K562 (cell line): ENCODE results near the gene PDZD2. TPM values are rescaled to one million over a fixed set of nuclear protein-coding genes. Genes with fewer than 3 reads are reported as not detected.

Experiments
- ATAC-seq: fragments of 200-7000 bp; cut with Tn5 transposase; 3 replicates; pipeline ENCODE4 v1.9.1; 2020; ENCODE audit warnings: moderate library complexity
- BruUV-seq: library from RNA; stranded (reverse); fragments of 400-500 nt; replicated peaks from 2 replicates; lab custom pipeline; 2021; lab: Mats Ljungman, UMichigan
- CTCF ChIA-PET: fragments of 300-600 bp; formaldehyde crosslinking; extraction: SDS; loops from one replicate; lab custom pipeline; 2021; ENCODE audit warnings: low intra/inter-chr PET ratio; lab: Yijun Ruan, JAX
- POLR2A ChIA-PET: fragments of 300-600, 350-650 bp; sonication (Branson Sonifier 250); formaldehyde crosslinking; extraction: SDS; loops from one replicate; lab custom pipeline; 2021; ENCODE audit warnings: antibody characterized with exemption, inconsistent platforms; lab: Yijun Ruan, JAX
- DNase-seq, 4 experiments: peaks; one replicate each; pipeline versions ENCODE4 v3.0.0 to v3.0.0-alpha.2; 2011 to 2018; ENCODE audit warnings: low spot score in 3 of 4, mixed read lengths in 3 of 4; ENCODE audit errors: extremely low read depth in 1 of 4
- FAIRE-seq: peaks from 2 replicates; lab custom pipeline; 2011; peaks lifted over from hg19 to GRCh38; lab: Jason Lieb, UNC
- H2AFZ ChIP-seq: 2 replicates; pipeline ENCODE4 v1.6.0; 2011; ENCODE audit warnings: low read depth, low read length, control low read depth, inconsistent platforms
- H3K27ac ChIP-seq: fragments of 200-600 bp; 3 replicates; pipeline ENCODE4 v1.8.0; 2011; ENCODE audit warnings: low read depth, mild to moderate bottlenecking, control low read depth, inconsistent platforms, low read length, moderate library complexity, mixed read lengths; ENCODE audit errors: extremely low read depth
- H3K27me3 ChIP-seq, 2 experiments: fragments of 300-600 bp in 1 of 2; 2 replicates in 1 of 2; 3 replicates in 1 of 2; pipeline versions ENCODE4 v1.6.0 to v1.8.0; 2011; ENCODE audit warnings: inconsistent platforms in 2 of 2, low read length in 2 of 2, mild to moderate bottlenecking in 1 of 2, mixed read lengths in 1 of 2, moderate library complexity in 1 of 2; ENCODE audit not compliant: control insufficient read depth in 2 of 2, insufficient read depth in 2 of 2
- H3K36me3 ChIP-seq: fragments of 300-600 bp; 3 replicates; pipeline ENCODE4 v1.8.0; 2011; ENCODE audit warnings: mild to moderate bottlenecking, low read length, inconsistent platforms; ENCODE audit not compliant: control insufficient read depth, insufficient read depth
- H3K4me1 ChIP-seq, 2 experiments: fragments of 200-600 bp in 1 of 2; replicated peaks in 1 of 2; 2 replicates in 1 of 2; 3 replicates in 1 of 2; pipeline versions ENCODE4 v1.5.1 to v1.8.0; 2011; ENCODE audit warnings: inconsistent platforms in 2 of 2, low read length in 2 of 2, mild to moderate bottlenecking in 1 of 2, mixed read lengths in 1 of 2, moderate library complexity in 1 of 2; ENCODE audit not compliant: control insufficient read depth in 2 of 2, insufficient read depth in 2 of 2
- H3K4me2 ChIP-seq: 2 replicates; pipeline ENCODE4 v1.6.1; 2011; ENCODE audit warnings: low read length, control low read depth, inconsistent platforms, mixed read lengths; ENCODE audit not compliant: insufficient read depth
- H3K4me3 ChIP-seq: fragments of 200-600 bp; sonication (generic), shearing (Covaris generic); 2 replicates; pipeline ENCODE4 v1.5.1; 2016; ENCODE audit warnings: control low read depth, inconsistent platforms
- H3K79me2 ChIP-seq: fragments of 200-600 bp; 3 replicates; pipeline ENCODE4 v1.8.0; 2011; ENCODE audit warnings: low read length, inconsistent platforms; ENCODE audit not compliant: control insufficient read depth, insufficient read depth
- H3K9ac ChIP-seq, 2 experiments: 2 replicates each; pipeline versions ENCODE4 v1.6.0 to v1.6.1; 2011; ENCODE audit warnings: low read depth in 2 of 2, low read length in 2 of 2, control low read depth in 1 of 2, inconsistent platforms in 1 of 2, mild to moderate bottlenecking in 1 of 2, mixed read lengths in 1 of 2; ENCODE audit not compliant: insufficient read depth in 1 of 2
- H3K9me1 ChIP-seq: one replicate; pipeline ENCODE4 v1.6.0; 2011; ENCODE audit warnings: inconsistent platforms, mild to moderate bottlenecking, low read length, moderate library complexity; ENCODE audit not compliant: control insufficient read depth, insufficient read depth
- H3K9me3 ChIP-seq: replicated peaks from 2 replicates; pipeline ENCODE4 v1.5.1; 2011; ENCODE audit warnings: low read depth, low read length, inconsistent platforms; ENCODE audit not compliant: control insufficient read depth, insufficient read depth
- H4K20me1 ChIP-seq: replicated peaks from 2 replicates; pipeline ENCODE4 v1.6.1; 2011; ENCODE audit warnings: low read length, inconsistent platforms, mixed read lengths; ENCODE audit not compliant: control insufficient read depth, insufficient read depth
- ASH1L ChIP-seq: fragments of 450-650 bp; IDR thresholded peaks from 2 replicates; pipeline ENCODE4 v1.6.1; 2018; ENCODE audit warnings: borderline replicate concordance, mild to moderate bottlenecking, low read depth; ENCODE audit not compliant: partially characterized antibody
- BDP1 ChIP-seq: IDR thresholded peaks from 3 replicates; pipeline ENCODE4 v1.6.1; 2011; ENCODE audit not compliant: insufficient read length, insufficient read depth
- BMI1 ChIP-seq: fragments of 150-350 bp; IDR thresholded peaks from 2 replicates; pipeline ENCODE4 v1.6.1; 2014; ENCODE audit warnings: low read length
- ELK1 ChIP-seq: sonication (generic); formaldehyde crosslinking; IDR thresholded peaks from 2 replicates; pipeline ENCODE4 v1.8.1; 2022; ENCODE audit warnings: missing genetic modification reagents
- GTF2E2 ChIP-seq: fragments of 200-800 bp; sonication (Bioruptor generic); IDR thresholded peaks from 2 replicates; pipeline ENCODE4 v1.6.1; 2016; ENCODE audit warnings: missing genetic modification characterization, missing compliant biosample characterization
- KLF1 ChIP-seq: fragments of 450-650 bp; IDR thresholded peaks from 2 replicates; pipeline ENCODE4 v1.6.1; 2016; ENCODE audit warnings: missing genetic modification characterization, missing compliant biosample characterization
- NCOA4 ChIP-seq: fragments of 450-650 bp; IDR thresholded peaks from 2 replicates; pipeline ENCODE4 v1.6.1; 2018; ENCODE audit warnings: mild to moderate bottlenecking; ENCODE audit not compliant: partially characterized antibody
- NFE2 ChIP-seq: IDR thresholded peaks from 2 replicates; pipeline ENCODE4 v1.6.1; 2014; ENCODE audit warnings: antibody characterized with exemption, low read depth
- RCOR1 ChIP-seq, 2 experiments: IDR thresholded peaks; 2 replicates each; pipeline ENCODE4 v1.6.1; 2012; ENCODE audit warnings: low read depth in 2 of 2, low read length in 2 of 2, borderline replicate concordance in 1 of 2, improper control_type of control experiment in 1 of 2
- SIN3B ChIP-seq: fragments of 450-650 bp; IDR thresholded peaks from 2 replicates; pipeline ENCODE4 v1.6.1; 2017; ENCODE audit warnings: low read depth, mild to moderate bottlenecking, moderate library complexity
- TAF7 ChIP-seq: fragments of 450-650 bp; IDR thresholded peaks from 2 replicates; pipeline ENCODE4 v1.6.1; 2016; ENCODE audit warnings: missing genetic modification characterization, missing compliant biosample characterization
- TEAD2 ChIP-seq: fragments of 450-650 bp; IDR thresholded peaks from 2 replicates; pipeline ENCODE4 v1.6.1; 2016; ENCODE audit warnings: missing genetic modification characterization, control low read depth, missing compliant biosample characterization
- WGBS: fragments of 100-300 bp; shearing (Covaris generic); methylation state at CpG from one replicate; pipeline ENCODE4 v1.1.6; 2016; ENCODE audit warnings: low coverage, mixed read lengths; ENCODE audit not compliant: insufficient coverage; ENCODE audit errors: missing lambda C conversion rate; 5-methylcytosine and 5-hydroxymethylcytosine counted together
- in situ Hi-C: fragments of 300-500 bp; cut with MboI; formaldehyde crosslinking; loops from 4 replicates; pipeline ENCODE4 v1.15.0; 2018; ENCODE audit warnings: inconsistent platforms, mixed read lengths
- intact Hi-C: fragments of 100-400 bp; cut with micrococcal nuclease; formaldehyde crosslinking; loops from 2 replicates; pipeline ENCODE4 v1.14.2; 2022
- polyA plus RNA-seq, 8 experiments: library from polyadenylated mRNA; depleted of rRNA in 4 of 8; stranded (reverse) in 5 of 8; unstranded in 3 of 8; fragments of >200 nt; fragmentation: Nextera tagmentation in 2 of 8; fragmentation: Illumina TruSeq in 1 of 8; extraction: Ambion mirVana in 2 of 8; extraction: Trizol in 1 of 8; gene quantifications; 2 replicates each; pipeline versions ENCODE4 v1.2.1 to v1.2.3, GENCODE V29; 2011 to 2014; ENCODE audit warnings: inconsistent platforms in 1 of 8, missing spikeins in 1 of 8
- total RNA-seq, 7 experiments: library from RNA; depleted of rRNA in 6 of 7; stranded (reverse); fragments of >200 nt in 6 of 7; fragmentation: Illumina TruSeq in 2 of 7; extraction: Trizol in 2 of 7; gene quantifications; 2 replicates each; pipeline versions ENCODE4 v1.2.1 to v1.2.3, GENCODE V29; 2011 to 2021; ENCODE audit warnings: low replicate concordance in 1 of 7

Gene PDZD2
- total and polyA plus RNA-seq, 9 of the 15 experiments (the other 6 are each of a cell fraction or from before 2014, with no cell fraction given) = 0.02 to 0.08 (median 0.04) TPM; not detected in 6

GRCh38 chr5:32051796-32052195 is 412.9 kb downstream of the PDZD2 start:
- Histone ChIP-seq H3K4me1 (no peaks in the 10 kb centered on the region), H3K9ac (no peak overlapping the region), H3K27ac (no peak overlapping the region), H3K9me1 (no peaks in the 10 kb centered on the region), H4K20me1 (no peaks in the 10 kb centered on the region), H3K27me3 (peaks cover 24 to 29% of the 10 kb centered on the region in 2 experiments), H3K36me3 (no peaks in the 10 kb centered on the region), H2AFZ (no peak overlapping the region), H3K4me3 (no peak overlapping the region), H3K9me3 (no peaks in the 10 kb centered on the region), H3K79me2 (no peaks in the 10 kb centered on the region), H3K4me2 (no peak overlapping the region)
- no TSS peak for BruUV-seq
- CTCF ChIA-PET = no interaction called here
- POLR2A ChIA-PET = no interaction called here
- DNase-seq = no peak
- 4% methylated on average over 5 of the region's 5 CpGs for WGBS
- no peak for ATAC-seq
- no peak for FAIRE-seq
- in situ Hi-C loops = no loop called here
- no peak for TF ChIP-seq NCOA4
- no peak for TF ChIP-seq ASH1L
- no peak for TF ChIP-seq NFE2
- TF ChIP-seq BDP1 = no peak
- no peak for TF ChIP-seq TEAD2 (tag)
- TF ChIP-seq KLF1 (tag) = no peak
- no peak for TF ChIP-seq BMI1
- TF ChIP-seq TAF7 = no peak
- TF ChIP-seq SIN3B = no peak
- no peak for TF ChIP-seq GTF2E2 (tag)
- no peak for TF ChIP-seq RCOR1 (IDR thresholded peaks at IDR 0.05; ENCODE audit: borderline replicate concordance in 1 of 2, low read depth in 2 of 2, low read length in 2 of 2)
- TF ChIP-seq ELK1 (CRISPR knock-in tag) = no peak
- intact Hi-C loops = no loop called here
